Right renal pelvis (tissue), 4 donors: ENCODE results near the gene CMIP. TPM values are rescaled to one million over a fixed set of nuclear protein-coding genes. Genes with fewer than 3 reads are reported as not detected.
"Not testable (repeated sequence)": the region's sequence is repeated elsewhere in the genome, so short reads cannot be mapped to it uniquely, and the experiment has no call there.

Experiments used
- DNase-seq, 4 donors: peaks; one replicate each; pipeline ENCODE4 v3.0.0-alpha.2; 2013; ENCODE audit warnings: low read depth in 4 of 4, low spot score in 3 of 4, missing footprints in 1 of 4
- polyA plus RNA-seq, 4 donors: library from polyadenylated mRNA; unstranded; fragments of 120-200 nt; gene quantifications; one replicate each; pipeline ENCODE4 v1.2.1, GENCODE V29; 2013; ENCODE audit not compliant: insufficient read length in 4 of 4

The CMIP gene
- polyA plus RNA-seq, 4 donors: 40.6 to 46.2 (median 44.5) TPM

GRCh38 chr16:81688839-81689238 is 244.2 kb downstream of the CMIP start:
- DNase-seq: not testable (repeated sequence)

DNA sequence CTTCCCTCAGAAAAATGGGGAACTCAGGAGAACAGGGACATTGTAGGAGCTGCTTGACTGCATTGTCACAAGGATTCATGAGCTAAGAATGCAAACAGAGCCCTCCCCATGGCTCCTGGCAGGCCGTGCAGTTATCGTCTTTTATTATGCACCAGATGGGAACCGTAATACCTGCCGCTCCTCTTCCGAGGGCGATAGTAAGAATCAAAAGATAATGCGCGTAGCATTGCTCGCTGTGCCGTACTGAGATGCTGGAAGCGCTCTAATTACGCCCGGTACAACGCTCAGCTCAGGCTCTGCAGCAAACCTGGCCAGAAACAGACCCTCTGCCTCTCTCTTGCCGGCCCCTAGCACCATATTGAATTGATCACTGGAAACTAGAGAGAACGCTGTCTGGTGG is 247.4 kb downstream of the CMIP start:
- DNase-seq: no peak

DNA sequence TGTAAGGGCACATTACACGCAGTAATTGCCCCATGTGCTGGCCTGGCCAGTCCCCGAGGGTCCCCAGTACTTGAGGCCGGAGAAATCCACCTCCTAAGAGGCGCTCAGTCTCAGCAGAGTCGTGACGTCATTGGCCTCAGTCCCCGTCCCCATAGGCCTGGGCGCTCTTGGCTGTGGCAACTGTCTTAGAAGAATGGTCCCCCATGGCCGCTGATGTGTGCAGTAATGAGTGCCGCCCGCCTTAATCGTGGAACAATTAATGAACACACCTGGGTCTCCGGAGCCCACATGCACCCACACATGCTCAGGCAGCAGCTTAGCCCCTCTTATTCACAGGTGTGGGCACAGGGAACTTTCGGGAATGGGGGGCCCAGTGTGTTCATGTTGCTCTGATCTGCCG is 248.0 kb downstream of the CMIP start:
- DNase-seq: no peak

DNA sequence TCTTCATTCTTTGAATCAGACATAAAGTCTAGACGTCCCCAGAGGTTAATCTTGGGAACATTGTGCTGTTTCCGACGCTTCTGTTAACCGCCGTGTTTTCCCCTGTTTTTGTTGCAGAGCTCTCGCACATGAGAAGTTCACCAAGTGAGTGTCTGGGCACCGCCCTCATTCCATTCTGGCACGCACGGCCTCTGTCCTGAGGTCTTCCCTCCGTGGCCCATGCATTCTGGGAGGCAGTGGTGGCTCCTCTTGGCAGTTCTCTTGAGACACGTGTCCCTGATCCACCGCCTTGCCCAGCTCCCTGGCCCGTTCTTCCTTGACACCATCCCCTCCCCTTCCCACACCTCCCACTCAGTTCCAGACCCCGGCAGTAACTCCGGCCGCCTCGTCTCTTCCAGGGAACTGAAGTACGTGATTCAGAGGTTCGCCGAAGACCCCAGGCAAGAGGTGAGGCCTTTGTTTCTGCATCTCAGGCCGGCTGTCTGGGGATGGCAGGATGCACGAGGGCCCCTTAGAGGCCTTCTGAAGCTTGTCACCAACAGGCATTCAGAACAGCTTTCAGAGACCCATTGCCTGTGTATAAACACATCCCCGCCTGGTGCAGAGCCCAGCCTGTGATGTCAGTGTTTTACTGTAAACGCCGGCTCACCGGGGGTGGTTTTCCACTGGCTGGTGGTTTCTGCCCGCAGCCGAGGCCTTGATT is 248.6 kb downstream of the CMIP start:
- DNase-seq: no peak

DNA sequence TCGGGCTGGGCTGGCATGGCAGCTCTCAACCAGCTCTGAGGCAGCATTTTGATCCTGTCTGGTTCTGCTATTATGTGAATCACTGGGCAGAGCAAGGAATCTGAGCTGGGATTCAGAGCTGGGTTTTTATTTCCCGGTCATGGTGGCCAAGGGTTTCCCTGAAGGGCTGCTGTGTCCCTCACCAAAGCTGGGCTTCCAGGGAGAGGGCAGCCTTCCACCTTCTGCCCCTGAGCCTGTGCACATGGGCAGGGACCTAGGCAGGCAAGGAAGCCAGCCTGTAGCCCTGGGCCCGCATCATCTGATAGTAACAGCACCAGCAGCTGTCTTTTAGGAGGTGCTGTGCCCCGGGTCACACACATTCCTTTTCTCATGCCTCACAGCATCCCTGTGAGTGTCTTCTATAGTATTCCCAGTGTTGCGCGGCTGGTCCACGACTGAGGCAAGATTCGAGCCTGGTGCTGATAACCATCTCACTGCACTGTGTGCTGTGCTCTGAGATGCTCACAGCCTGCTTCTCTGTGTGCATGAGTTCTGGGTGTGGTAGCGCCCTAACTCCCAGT is 249.2 kb downstream of the CMIP start:
- no peak for DNase-seq

- DNase-seq: no peak
Observed at GRCh38 chr16:81694494-81695280, 250.1 kb downstream of the CMIP start.

DNA sequence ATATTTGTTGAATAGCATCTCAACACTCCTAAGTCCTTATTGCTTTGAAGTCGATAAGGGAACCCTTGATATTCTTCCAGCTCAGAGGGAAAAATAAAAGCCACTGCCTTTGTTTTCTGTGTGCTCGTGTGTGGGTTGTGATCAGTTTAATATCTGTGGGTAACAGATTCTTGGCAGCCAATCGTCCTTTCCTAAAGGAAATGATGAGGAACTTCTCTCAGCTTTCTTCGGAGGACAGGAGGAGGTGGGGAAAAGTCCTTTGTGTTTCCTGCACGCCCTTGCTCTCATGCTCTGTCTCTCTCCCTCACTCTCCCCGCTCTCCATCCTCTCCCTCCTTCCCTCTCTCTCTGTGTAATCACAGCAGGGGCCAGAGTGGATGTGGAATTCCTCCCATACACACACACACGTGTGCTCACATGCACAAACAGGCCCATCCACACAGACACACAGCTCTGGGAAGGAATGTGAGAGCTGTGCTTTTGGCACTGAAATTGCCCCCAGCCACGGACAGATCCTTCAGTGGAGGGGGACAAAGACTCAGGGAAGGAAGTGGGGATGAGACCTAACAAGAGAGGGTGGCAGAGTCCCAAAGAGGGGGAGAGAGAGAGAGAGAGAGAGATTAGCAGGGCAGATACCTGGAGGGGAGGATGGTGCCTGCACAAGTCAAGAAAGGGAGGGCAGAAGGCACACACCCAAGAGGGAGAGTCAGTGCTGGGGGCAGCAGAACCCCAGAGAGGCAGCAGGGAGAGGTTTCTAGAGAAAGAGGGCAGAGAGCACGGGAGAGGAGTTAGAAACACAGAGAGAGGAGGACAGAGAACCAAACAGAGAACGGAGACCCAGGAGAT is 250.9 kb downstream of the CMIP start:
- DNase-seq: no peak

DNA sequence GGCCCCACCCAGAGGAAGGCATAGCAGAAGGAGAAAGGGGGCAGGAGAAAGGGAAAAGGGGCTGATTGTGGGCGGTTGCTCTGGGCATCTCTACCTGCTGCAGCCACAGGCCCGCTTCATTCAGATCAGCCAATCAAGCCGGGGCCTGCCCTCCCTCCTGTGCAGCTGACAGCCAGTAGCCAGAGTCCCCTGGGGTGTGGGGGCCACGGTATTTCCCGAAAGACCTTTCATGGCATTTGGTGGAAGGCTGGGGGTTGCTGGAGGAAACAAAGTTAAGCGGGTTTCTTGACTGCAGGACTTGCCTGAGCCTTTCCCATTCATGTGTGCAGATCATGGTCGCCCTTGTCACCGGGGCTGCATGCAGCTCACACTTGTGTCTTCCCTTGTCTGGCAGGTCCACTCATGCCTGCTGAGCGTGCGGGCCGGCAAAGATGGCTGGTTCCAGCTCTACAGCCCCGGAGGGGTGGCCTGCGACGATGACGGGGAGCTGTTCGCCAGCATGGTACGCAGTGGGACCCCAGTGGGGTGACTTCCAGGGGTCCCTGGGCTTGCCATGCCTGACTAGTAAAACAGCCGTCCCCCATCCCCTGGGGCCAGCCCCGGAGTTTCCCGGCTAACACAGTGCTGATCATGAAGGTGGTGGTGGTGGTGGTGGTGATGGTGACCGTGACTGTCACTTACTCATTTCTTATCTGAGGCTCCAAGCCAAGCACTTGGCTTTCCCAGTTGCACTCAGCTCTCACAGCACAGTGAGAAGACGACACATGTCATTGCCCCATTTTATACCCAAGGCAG is 251.8 kb downstream of the CMIP start:
- no peak for DNase-seq

DNA sequence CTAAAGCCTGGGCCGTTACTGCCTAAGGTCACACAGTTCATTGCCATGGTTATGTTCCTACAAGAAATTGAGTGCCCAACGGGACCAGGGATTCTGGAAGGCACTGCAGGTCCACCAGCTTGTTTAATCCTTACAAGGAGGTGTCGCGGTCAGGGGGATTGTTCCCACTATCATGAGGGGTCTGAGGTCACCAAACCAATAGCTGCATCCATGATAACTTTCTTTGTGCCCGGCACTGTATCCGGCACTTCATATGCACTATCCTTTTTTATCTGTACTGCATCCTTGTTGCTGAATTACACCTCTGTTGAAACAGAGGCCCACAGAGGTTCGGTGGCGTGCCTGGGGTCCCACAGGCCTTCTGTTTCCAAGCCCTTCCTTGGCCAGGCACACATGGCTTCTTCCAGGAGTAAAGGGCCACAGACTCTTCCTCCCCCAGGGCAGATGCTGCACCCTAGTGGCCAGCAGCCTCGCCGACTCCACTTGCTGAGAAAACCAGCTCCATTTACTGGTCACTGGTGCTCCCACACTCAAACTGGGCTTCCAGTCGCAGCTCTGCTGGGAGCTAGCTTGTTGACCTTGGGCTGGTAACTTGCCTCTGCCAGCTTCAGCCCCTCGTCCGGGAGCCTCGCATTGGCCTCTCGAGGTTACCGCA is 252.5 kb downstream of the CMIP start:
- no peak for DNase-seq

- no peak for DNase-seq
Observed at GRCh38 chr16:81697616-81698309, 253.2 kb downstream of the CMIP start.

DNA sequence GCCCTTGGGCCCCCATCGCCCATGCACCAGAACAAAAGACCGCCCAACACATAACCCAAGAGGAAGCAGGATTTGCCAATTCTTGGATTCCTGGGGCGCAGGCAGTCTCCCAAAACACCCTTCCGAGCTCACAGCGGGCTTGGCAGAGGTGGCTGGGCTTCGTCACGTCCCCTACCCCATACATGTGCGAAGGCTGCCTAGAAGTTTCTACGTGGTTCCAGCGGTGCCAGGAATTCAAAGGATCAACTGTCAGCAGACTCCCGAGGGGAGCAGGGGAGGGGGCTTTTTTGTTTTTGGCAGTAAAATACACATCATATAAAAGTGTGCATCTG is 253.7 kb downstream of the CMIP start:
- DNase-seq: no peak

DNA sequence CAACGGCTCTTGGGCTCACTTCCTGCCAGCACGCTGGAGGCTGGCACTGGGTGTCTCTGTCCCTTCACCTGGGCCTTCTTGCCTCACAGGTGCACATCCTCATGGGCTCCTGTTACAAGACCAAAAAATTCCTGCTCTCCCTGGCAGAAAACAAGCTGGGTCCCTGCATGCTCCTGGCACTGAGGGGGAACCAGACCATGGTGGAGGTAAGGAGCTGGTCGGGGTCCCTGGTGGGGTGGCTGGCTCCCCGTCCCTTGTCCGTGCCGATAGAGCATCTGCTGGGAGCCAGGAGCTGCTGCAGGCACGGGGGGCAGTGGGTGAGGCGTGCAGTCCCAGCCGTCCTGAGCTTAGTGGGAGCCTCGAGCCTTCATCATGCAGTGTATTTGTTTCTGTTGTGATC is 255.0 kb downstream of the CMIP start:
- no peak for DNase-seq

DNA sequence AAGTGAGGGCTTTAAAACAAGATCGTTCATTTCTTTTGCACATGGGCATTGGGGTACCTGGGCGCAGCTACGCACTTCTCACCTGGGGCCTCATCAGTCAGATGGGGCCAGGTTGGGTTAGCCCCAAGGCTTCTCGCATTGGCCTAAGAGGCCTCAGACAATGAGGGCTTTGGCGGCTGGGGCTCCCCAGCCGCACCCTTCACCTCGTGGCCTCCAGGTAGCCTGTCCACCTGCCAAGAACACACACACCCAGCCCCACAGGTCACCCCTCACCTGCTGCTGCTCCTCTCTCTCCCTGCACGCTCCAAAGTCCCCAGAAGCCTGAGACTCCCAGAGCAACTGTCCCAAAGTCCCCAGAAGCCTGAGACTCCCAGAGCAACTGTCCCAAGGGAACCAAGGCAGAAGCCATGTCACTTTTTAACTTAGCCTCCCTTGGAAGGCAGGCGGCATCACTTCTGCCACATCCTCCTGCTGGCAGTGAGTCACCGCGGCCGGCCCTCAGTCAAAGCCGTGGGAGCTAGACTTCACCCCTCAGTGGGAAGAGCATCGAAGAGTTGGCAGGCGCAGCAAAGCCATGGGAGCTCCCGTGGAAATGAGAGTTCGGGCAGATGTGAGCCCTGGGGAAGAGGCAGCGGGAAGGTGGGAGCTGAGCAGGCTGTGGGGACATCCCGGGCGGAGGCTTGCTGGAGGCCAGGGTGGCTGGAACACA is 255.6 kb downstream of the CMIP start:
- no peak for DNase-seq

GRCh38 chr16:81700780-81701165 is 256.2 kb downstream of the CMIP start:
- DNase-seq: no peak

DNA sequence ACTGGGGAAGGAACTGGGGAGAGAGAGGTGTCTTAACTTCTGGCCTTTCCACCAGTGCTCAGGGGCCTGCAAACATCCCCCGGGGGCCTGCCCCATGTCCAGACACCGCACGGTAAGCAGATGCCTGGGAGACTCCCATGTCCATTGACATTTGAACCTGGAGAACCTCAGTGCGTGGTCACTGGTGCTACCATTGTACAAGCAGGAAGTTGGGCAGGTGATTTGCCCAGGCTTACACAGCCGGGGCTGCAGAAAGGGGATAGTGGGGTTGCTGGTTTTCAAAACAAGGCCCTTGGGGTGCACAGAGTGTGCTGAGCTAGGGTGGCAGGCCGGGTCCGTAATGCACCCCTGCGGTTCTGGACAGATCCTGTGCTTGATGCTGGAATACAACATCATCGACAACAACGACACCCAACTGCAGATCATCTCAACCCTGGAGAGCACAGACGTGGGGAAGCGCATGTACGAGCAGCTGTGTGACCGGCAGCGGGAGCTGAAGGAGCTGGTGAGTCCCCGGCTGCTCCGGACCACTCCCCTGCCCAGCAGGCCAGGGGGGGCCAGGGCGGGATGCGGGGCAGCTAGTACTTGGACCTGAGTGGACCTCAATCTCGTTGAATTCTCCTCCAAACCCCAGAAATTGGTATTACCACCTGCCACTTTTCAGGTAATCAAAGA is 256.8 kb downstream of the CMIP start:
- DNase-seq: no peak

DNA sequence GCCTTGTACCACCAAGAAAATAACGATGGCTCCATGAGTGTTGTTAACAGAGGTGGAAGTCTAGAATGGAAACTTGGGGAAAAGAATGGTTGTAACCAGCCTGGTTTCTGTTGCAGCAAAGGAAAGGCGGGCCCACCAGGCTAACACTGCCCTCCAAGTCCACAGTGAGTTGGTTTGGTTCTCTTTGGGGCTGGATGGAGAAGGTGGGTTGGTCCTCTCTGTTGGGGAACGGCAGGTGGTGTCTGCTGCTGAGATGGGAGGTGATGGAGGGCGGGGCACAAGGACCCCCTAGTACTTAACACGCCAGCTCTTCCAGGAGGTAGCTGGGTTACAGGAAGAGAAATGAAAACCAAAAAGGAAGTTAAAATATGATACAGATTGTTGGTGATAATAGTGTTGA is 257.9 kb downstream of the CMIP start:
- no peak for DNase-seq

DNA sequence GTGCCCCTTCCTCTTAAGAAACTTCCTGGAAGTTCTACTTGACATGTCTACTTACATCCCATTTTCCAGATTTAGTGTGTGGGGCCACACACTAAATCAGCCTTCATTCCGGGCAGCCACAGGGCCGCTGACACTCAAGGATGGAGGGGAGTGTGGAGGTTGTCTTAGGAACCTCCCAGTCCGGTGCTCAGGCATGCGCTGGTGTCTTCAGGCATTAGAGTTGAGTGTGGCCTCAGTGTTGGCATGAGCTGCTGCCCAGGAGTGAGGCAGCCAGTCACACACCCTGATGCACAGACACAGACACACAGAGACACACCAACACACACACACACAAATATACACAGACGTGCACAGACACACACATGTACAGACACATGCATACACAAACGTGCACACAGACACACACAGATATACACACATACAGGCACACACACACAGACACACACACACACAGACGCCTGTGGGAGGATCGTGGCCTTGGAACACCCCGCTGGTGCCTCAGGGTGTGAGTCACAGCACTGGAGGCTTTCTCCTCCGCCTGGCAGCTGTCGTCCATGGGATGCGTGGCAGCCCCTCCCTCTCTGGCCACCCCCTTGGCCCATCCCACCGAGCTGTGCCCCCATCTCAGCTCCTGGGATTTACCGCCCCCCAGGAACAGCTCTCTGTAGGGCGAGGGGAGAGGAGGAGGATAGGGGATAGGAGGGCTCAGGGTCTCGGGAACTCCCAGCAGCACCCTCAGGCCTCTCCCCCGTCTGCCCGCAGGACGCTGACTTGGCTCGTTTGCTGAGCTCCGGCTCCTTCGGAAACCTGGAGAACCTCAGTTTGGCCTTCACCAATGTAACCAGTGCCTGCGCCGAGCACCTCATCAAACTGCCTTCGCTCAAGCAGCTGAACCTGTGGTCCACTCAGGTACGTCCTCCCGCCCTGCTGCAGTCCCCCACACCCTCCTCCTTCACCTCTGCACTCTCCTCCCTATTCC is 258.9 kb downstream of the CMIP start:
- DNase-seq: no peak
